T-cell (primary cell): ENCODE results near the gene STIP1. TPM values are rescaled to one million over a fixed set of nuclear protein-coding genes. Genes with fewer than 3 reads are reported as not detected.
A peak's percentile ranks its signal among the peaks of the same experiment; 100 is the strongest.

Experiments
- ATAC-seq, 4 experiments: fragments of 200-7000 bp in 3 of 4; fragments of 150-1000 bp in 1 of 4; cut with Tn5 transposase; replicated peaks in 1 of 4; 1 replicate in 3 of 4; 2 replicates in 1 of 4; pipeline ENCODE4 v1.10.0; 2021; ENCODE audit warnings: moderate library complexity in 3 of 4, mild to moderate bottlenecking in 2 of 4, moderate number of reproducible peaks in 1 of 4
- CTCF ChIA-PET, 2 donors: fragments of 300-600 bp; sonication (Branson Sonifier 250); formaldehyde crosslinking; loops; one replicate each; lab custom pipeline; 2022; ENCODE audit warnings: antibody characterized with exemption in 2 of 2; lab: Charles Lee
- POLR2A ChIA-PET, 2 donors: fragments of 300-600 bp; sonication (Branson Sonifier 250); formaldehyde crosslinking; loops; one replicate each; lab custom pipeline; 2022; ENCODE audit warnings: antibody characterized with exemption in 2 of 2; lab: Charles Lee
- DNase-seq, 35 experiments: peaks; one replicate each; pipeline versions ENCODE4 v3.0.0 to v3.0.0-alpha.2; 2013 to 2023
- H3K27ac ChIP-seq: one replicate; pipeline ENCODE4 v1.5.1; 2013; ENCODE audit warnings: low read length
- H3K27me3 ChIP-seq, 2 experiments: replicated peaks in 1 of 2; 1 replicate in 1 of 2; 2 replicates in 1 of 2; pipeline versions ENCODE4 v1.6.1 to v1.7.0; 2013; ENCODE audit warnings: low read length in 1 of 2, mixed read lengths in 1 of 2; ENCODE audit not compliant: control insufficient read depth in 2 of 2, insufficient read depth in 2 of 2; ENCODE audit errors: extremely low read depth in 1 of 2
- H3K36me3 ChIP-seq, 2 donors: 1 replicate in 1 of 2; 2 replicates in 1 of 2; pipeline versions ENCODE4 v1.6.1 to v1.7.0; 2013; ENCODE audit warnings: low read length in 1 of 2; ENCODE audit not compliant: control insufficient read depth in 2 of 2, insufficient read depth in 1 of 2; ENCODE audit errors: extremely low read depth in 1 of 2
- H3K4me1 ChIP-seq, 2 experiments: 1 replicate in 1 of 2; 2 replicates in 1 of 2; pipeline versions ENCODE4 v1.6.1 to v1.7.0; 2013; ENCODE audit warnings: low read length in 2 of 2, mixed read lengths in 1 of 2; ENCODE audit not compliant: insufficient read depth in 2 of 2, control insufficient read depth in 1 of 2; ENCODE audit errors: extremely low read depth in 1 of 2
- H3K4me3 ChIP-seq, 2 donors: 1 replicate in 1 of 2; 2 replicates in 1 of 2; pipeline versions ENCODE4 v1.5.1 to v1.7.0; 2013; ENCODE audit warnings: mild to moderate bottlenecking in 2 of 2, low read length in 1 of 2, moderate library complexity in 1 of 2; ENCODE audit not compliant: control insufficient read depth in 1 of 2; ENCODE audit errors: extremely low read depth in 1 of 2
- H3K9me3 ChIP-seq: 2 replicates; pipeline ENCODE4 v1.7.0; 2013
- H3K27ac Mint-ChIP-seq, 2 donors: one replicate each; pipeline ENCODE4 v1.8.0; 2020 to 2021; ENCODE audit warnings: mild to moderate bottlenecking in 2 of 2, mixed read lengths in 2 of 2
- H3K27me3 Mint-ChIP-seq, 2 donors: one replicate each; pipeline ENCODE4 v1.8.0; 2021 to 2022; ENCODE audit warnings: mixed read lengths in 2 of 2
- H3K36me3 Mint-ChIP-seq: one replicate; pipeline ENCODE4 v1.8.0; 2021; ENCODE audit warnings: mixed read lengths
- H3K4me1 Mint-ChIP-seq, 3 donors: one replicate each; pipeline ENCODE4 v1.8.0; 2020 to 2022; ENCODE audit warnings: mixed read lengths in 3 of 3, mild to moderate bottlenecking in 1 of 3
- H3K4me3 Mint-ChIP-seq, 3 donors: one replicate each; pipeline ENCODE4 v1.8.0; 2020 to 2022; ENCODE audit warnings: mild to moderate bottlenecking in 3 of 3, mixed read lengths in 3 of 3, moderate library complexity in 3 of 3
- H3K9me3 Mint-ChIP-seq, 3 donors: one replicate each; pipeline ENCODE4 v1.8.0; 2020 to 2022; ENCODE audit warnings: mixed read lengths in 3 of 3
- WGBS: methylation state at CpG from one replicate; pipeline ENCODE4 v1.1.5; 2013; ENCODE audit warnings: missing lambda C conversion rate; ENCODE audit not compliant: insufficient coverage; 5-methylcytosine and 5-hydroxymethylcytosine counted together
- total RNA-seq, 35 experiments: library from RNA in 6 of 35; stranded (reverse) in 6 of 35; fragments of 120-200 nt in 1 of 35; gene quantifications; one replicate each; pipeline versions ENCODE4 v1.2.1 to v1.2.4 and lab custom pipeline; 2013 to 2026

STIP1 gene
- total RNA-seq, 5 donors from 2014 or later (not counting 1 experiment from before 2014, with no cell fraction given): 61.1 to 133 (median 107) TPM

DNA sequence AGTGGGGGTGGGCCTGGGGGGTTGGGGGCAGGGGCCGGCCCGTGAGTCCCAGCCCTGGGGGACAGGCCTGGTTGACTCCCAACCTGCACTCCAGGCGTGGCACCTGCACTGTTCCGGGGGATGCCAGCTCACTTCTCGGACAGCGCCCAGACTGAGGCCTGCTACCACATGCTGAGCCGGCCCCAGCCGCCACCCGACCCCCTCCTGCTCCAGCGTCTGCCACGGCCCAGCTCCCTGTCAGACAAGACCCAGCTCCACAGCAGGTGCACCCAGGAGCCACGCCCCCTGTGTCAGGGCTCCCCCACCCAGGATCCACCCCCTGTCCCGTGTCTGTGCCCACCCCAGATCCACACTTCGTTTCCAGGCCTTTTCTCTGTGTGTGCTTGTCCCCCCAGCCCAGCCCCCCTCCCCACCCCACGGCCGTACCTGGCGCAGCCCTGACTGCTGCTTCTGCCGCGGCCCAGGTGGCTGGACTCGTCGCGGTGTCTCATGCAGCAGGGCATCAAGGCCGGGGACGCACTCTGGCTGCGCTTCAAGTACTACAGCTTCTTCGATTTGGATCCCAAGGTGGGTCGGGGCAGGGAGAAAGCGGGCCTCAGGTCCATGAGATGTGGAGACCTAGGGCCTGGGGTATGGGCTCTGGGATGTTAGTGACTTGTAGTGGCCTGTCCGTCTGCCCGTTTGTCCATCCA, 25.4 kb downstream of the STIP1 start:
- WGBS: 90% methylated on average over 23 of the region's 30 CpGs
- H3K9me3 ChIP-seq: no peaks in the 10 kb centered on the region
- H3K4me1 ChIP-seq: peaks cover 3 to 37% of the 10 kb centered on the region in 2 experiments
- no peak for ATAC-seq
- no peak overlapping the region for H3K4me3 Mint-ChIP-seq
- ChIA-PET CTCF (interaction anchor here (0.6 kb wide), 2 partner anchors 100 to 148 kb away, joined by 4 to 5 read pairs; no protein-coding TSS in a partner anchor), POLR2A (interaction anchor here in 1 of 2 donors (0.6 kb wide), 2 partner anchors 8 to 12 kb away, joined by 3 to 6 read pairs; no protein-coding TSS in a partner anchor)
- no peak for DNase-seq
- H3K27ac Mint-ChIP-seq: no peak overlapping the region
- H3K27me3 Mint-ChIP-seq: no peaks in the 10 kb centered on the region
- H3K27ac ChIP-seq: no peak overlapping the region
- H3K4me3 ChIP-seq: no peak overlapping the region
- no peaks in the 10 kb centered on the region for H3K9me3 Mint-ChIP-seq
- peaks cover 17% of the 10 kb centered on the region for H3K36me3 Mint-ChIP-seq
- peaks cover 25 to 50% of the 10 kb centered on the region in 2 donors for H3K36me3 ChIP-seq
- peaks cover 21 to 43% (median 42%) of the 10 kb centered on the region in 3 donors for H3K4me1 Mint-ChIP-seq
- H3K27me3 ChIP-seq: no peaks in the 10 kb centered on the region

DNA sequence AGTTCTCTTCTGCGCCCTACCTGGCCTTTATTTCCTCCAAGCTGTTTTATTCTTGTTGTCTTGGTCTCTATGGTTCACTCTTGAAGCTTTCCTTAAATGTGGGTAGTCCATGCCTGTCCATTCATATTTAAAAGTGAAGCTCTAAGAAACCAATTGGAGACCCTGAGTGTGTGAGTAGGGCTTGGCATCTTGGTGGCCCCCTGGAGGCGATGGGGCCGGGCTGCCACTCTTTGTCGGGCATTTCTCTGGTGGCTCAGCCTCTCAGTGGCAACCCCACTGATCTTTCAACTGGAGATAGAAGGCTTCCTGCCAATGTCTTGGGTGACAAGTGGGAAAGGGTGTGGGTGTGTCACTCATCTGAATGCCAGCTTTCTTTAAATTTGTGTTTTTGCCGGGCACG, 30.9 kb downstream of the STIP1 start:
- H3K27ac ChIP-seq: no peak overlapping the region
- no peak overlapping the region for H3K4me3 ChIP-seq
- no peaks in the 10 kb centered on the region for H3K27me3 Mint-ChIP-seq
- DNase-seq (peak in 1 of 35 experiments; percentile 28), ATAC-seq (peak in 3 of 4 experiments; percentile 41 to 50 (median 43))
- H3K27me3 ChIP-seq: no peaks in the 10 kb centered on the region
- H3K4me1 Mint-ChIP-seq: peaks cover 3 to 17% (median 16%) of the 10 kb centered on the region in 3 donors
- H3K36me3 ChIP-seq: peaks cover 17 to 59% of the 10 kb centered on the region in 2 donors
- ChIA-PET CTCF (interaction anchor here in 1 of 2 donors (0.9 to 1.6 kb wide), 3 partner anchors 10 to 68 kb away, joined by 4 to 5 read pairs (median 4); partner anchors contain the start of genes BAD and FERMT3), POLR2A (interaction anchor here in 1 of 2 donors (0.6 kb wide), 1 partner anchor 1349 kb away, joined by 7 read pairs; no protein-coding TSS in a partner anchor)
- peak overlapping the region in 1 of 2 donors; percentile 34 for H3K27ac Mint-ChIP-seq
- H3K9me3 ChIP-seq: no peaks in the 10 kb centered on the region
- WGBS: 84% methylated on average over 4 of the region's 6 CpGs
- H3K4me3 Mint-ChIP-seq: no peak overlapping the region
- peaks cover 26% of the 10 kb centered on the region for H3K36me3 Mint-ChIP-seq
- H3K9me3 Mint-ChIP-seq: no peaks in the 10 kb centered on the region
- H3K4me1 ChIP-seq: peaks cover 0 to 15% of the 10 kb centered on the region in 2 experiments

DNA sequence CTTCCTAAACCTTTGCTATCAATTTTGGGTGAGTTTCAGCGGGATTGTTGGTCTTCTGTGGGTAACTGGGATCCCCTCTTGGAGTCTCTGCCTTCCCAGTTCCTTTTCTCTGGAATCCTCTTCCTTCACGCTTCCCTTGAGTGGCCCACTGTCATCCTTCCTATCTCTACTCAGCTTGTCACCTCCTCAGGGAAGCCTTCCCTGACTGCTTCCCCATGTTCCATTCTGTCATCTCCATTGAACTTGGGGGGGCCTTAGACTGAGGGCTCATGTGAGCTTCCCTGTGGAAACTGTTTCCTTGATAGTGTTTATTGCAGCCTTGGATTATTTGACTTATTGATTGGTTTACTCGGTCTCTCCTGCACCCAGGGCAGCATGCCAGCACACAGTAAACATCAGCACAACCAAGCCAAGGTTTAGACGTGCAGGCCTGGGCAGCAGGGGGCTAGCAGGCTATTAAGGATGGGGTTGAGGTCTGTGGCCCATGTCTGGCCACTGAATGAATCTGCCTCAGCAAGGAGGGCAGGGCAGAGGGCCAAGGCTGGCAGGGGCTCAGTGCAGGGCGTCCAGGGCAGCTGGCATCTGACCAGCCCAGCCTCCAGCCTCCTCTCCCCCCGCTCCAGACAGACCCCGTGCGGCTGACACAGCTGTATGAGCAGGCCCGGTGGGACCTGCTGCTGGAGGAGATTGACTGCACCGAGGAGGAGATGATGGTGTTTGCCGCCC, 32.8 kb downstream of the STIP1 start:
- no peaks in the 10 kb centered on the region for H3K9me3 ChIP-seq
- no peak overlapping the region for H3K27ac ChIP-seq
- DNase-seq: no peak
- peak overlapping the region; percentile 29 to 70 for H3K27ac Mint-ChIP-seq
- H3K4me3 Mint-ChIP-seq: no peak overlapping the region
- ATAC-seq: no peak
- ChIA-PET POLR2A (interaction anchor here (0.5 kb wide), 2 partner anchors 8 to 11 kb away, joined by 4 to 6 read pairs; no protein-coding TSS in a partner anchor), CTCF (no interaction called here)
- no peaks in the 10 kb centered on the region for H3K9me3 Mint-ChIP-seq
- H3K4me3 ChIP-seq: no peak overlapping the region
- H3K4me1 ChIP-seq: peaks cover 0 to 14% of the 10 kb centered on the region in 2 experiments
- WGBS: 93% methylated on average over 4 of the region's 11 CpGs
- H3K27me3 Mint-ChIP-seq: no peaks in the 10 kb centered on the region
- peaks cover 0 to 9% (median 3%) of the 10 kb centered on the region in 3 donors for H3K4me1 Mint-ChIP-seq
- H3K27me3 ChIP-seq: no peaks in the 10 kb centered on the region
- peaks cover 17 to 66% of the 10 kb centered on the region in 2 donors for H3K36me3 ChIP-seq
- H3K36me3 Mint-ChIP-seq: peaks cover 17% of the 10 kb centered on the region

DNA sequence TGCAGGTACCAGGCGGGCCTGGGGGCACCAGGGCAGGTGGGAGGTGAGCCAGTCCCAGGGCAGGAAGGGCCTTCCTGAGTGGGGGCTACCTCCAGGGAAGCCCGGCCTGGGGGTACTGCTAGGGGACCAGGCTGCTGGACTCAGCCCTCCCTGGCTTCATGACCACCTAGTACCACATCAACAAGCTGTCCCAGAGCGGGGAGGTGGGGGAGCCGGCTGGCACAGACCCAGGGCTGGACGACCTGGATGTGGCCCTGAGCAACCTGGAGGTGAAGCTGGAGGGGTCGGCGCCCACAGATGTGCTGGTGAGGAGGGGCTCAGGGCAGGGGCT, 33.3 kb downstream of the STIP1 start:
- H3K4me1 Mint-ChIP-seq: peaks cover 0 to 11% (median 0%) of the 10 kb centered on the region in 3 donors

DNA sequence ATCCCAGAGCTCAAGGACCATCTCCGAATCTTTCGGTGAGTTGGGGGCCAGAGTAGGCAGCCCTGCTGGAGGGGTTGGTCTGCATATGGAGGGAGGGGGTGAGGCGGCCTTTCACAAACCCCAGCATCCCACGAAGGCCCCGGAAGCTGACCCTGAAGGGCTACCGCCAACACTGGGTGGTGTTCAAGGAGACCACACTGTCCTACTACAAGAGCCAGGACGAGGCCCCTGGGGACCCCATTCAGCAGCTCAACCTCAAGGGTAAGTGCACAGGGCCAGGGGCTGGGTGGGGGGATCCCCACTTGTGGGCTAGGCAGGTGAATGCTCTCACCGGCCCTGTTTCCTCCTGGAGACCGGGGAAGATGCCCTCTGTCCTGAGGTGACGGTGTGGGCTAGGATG, 33.8 kb downstream of the STIP1 start:
- WGBS: 100% methylated on average over 2 of the region's 10 CpGs
- no peak for ATAC-seq
- Mint-ChIP-seq H3K9me3 (no peaks in the 10 kb centered on the region), H3K27me3 (no peaks in the 10 kb centered on the region), H3K36me3 (peaks cover 15% of the 10 kb centered on the region), H3K4me3 (no peak overlapping the region), H3K4me1 (peaks cover 0 to 12% (median under 1%) of the 10 kb centered on the region in 3 donors), H3K27ac (peak overlapping the region in 1 of 2 donors; percentile 11)
- Histone ChIP-seq H3K4me3 (no peak overlapping the region), H3K27me3 (no peaks in the 10 kb centered on the region), H3K4me1 (peaks cover 0 to 23% of the 10 kb centered on the region in 2 experiments), H3K36me3 (peaks cover 13 to 66% of the 10 kb centered on the region in 2 donors), H3K9me3 (no peaks in the 10 kb centered on the region), H3K27ac (no peak overlapping the region)
- no peak for DNase-seq
- ChIA-PET POLR2A (no interaction called here), CTCF (no interaction called here)

More for the DNA sequence above, 33.3 kb downstream of the STIP1 start:
- peaks cover 15% of the 10 kb centered on the region for H3K36me3 Mint-ChIP-seq
- ChIA-PET POLR2A (no interaction called here), CTCF (no interaction called here)
- H3K4me3 Mint-ChIP-seq: no peak overlapping the region
- H3K27ac Mint-ChIP-seq: peak overlapping the region in 1 of 2 donors; percentile 11
- no peaks in the 10 kb centered on the region for H3K9me3 ChIP-seq
- H3K4me1 ChIP-seq: peaks cover 0 to 18% of the 10 kb centered on the region in 2 experiments
- no peaks in the 10 kb centered on the region for H3K27me3 ChIP-seq
- peaks cover 13 to 66% of the 10 kb centered on the region in 2 donors for H3K36me3 ChIP-seq
- H3K9me3 Mint-ChIP-seq: no peaks in the 10 kb centered on the region
- 100% methylated on average over 1 of the region's 7 CpGs for WGBS
- no peaks in the 10 kb centered on the region for H3K27me3 Mint-ChIP-seq
- DNase-seq (no peak), ATAC-seq (no peak)
- no peak overlapping the region for H3K27ac ChIP-seq
- H3K4me3 ChIP-seq: no peak overlapping the region

DNA sequence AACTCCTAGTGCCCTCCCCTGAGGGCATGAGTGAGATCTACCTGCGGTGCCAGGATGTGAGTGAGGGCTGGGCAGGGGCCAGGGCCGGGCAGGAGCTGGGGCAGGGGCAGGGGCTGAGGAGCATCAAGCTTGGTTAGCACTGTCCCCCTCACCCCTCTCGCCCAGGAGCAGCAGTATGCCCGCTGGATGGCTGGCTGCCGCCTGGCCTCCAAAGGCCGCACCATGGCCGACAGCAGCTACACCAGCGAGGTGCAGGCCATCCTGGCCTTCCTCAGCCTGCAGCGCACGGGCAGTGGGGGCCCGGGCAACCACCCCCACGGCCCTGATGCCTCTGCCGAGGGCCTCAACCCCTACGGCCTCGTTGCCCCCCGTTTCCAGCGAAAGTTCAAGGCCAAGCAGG, 34.3 kb downstream of the STIP1 start:
- ATAC-seq (no peak), DNase-seq (no peak)
- CTCF ChIA-PET: no interaction called here
- Histone ChIP-seq H3K4me3 (no peak overlapping the region), H3K4me1 (peaks cover 0 to 28% of the 10 kb centered on the region in 2 experiments), H3K27me3 (no peaks in the 10 kb centered on the region), H3K27ac (no peak overlapping the region), H3K9me3 (no peaks in the 10 kb centered on the region), H3K36me3 (peaks cover 13 to 62% of the 10 kb centered on the region in 2 donors)
- POLR2A ChIA-PET: interaction anchor here in 1 of 2 donors (0.6 kb wide), 1 partner anchor 63 kb away, joined by 3 read pairs; no protein-coding TSS in a partner anchor
- Mint-ChIP-seq H3K27me3 (no peaks in the 10 kb centered on the region), H3K4me3 (no peak overlapping the region), H3K9me3 (no peaks in the 10 kb centered on the region), H3K27ac (no peak overlapping the region), H3K4me1 (peaks cover 4 to 15% (median 6%) of the 10 kb centered on the region in 3 donors), H3K36me3 (peaks cover 10% of the 10 kb centered on the region)
- 96% methylated on average over 17 of the region's 17 CpGs for WGBS
